Osteoblast (primary cell): ENCODE measurements around the gene FAM50A. TPM values are rescaled to one million over a fixed set of nuclear protein-coding genes. Genes with fewer than 3 reads are reported as not detected.
A peak's percentile ranks its signal among the peaks of the same experiment; 100 is the strongest.

Experiments used
- DNase-seq: peaks from one replicate; pipeline ENCODE4 v3.0.0; 2011; ENCODE audit warnings: low spot score, mixed read lengths; ENCODE audit not compliant: insufficient read length; ENCODE audit errors: missing footprints
- H2AFZ ChIP-seq: 2 replicates; pipeline ENCODE4 v1.6.0; 2011; ENCODE audit warnings: mild to moderate bottlenecking, low read length
- H3K27ac ChIP-seq: 2 replicates; pipeline ENCODE4 v1.5.1; 2011; ENCODE audit warnings: mild to moderate bottlenecking, low read depth, low read length, moderate library complexity
- H3K27me3 ChIP-seq: 2 replicates; pipeline ENCODE4 v1.6.0; 2012; ENCODE audit warnings: mild to moderate bottlenecking, control low read depth, inconsistent platforms, low read length, moderate library complexity; ENCODE audit not compliant: insufficient read depth
- H3K36me3 ChIP-seq: 2 replicates; pipeline ENCODE4 v1.5.1; 2011; ENCODE audit warnings: mild to moderate bottlenecking, low read length, control low read depth, moderate library complexity; ENCODE audit not compliant: insufficient read depth
- H3K4me1 ChIP-seq: 2 replicates; pipeline ENCODE4 v1.5.1; 2011; ENCODE audit warnings: mild to moderate bottlenecking, low read length, control low read depth, moderate library complexity; ENCODE audit not compliant: insufficient read depth
- H3K4me2 ChIP-seq: 2 replicates; pipeline ENCODE4 v1.6.0; 2011; ENCODE audit warnings: mild to moderate bottlenecking, low read length; ENCODE audit not compliant: insufficient read depth
- H3K4me3 ChIP-seq: fragments of 200-600 bp; sonication (generic); 3 replicates; pipeline ENCODE4 v1.5.1; 2012; ENCODE audit warnings: mild to moderate bottlenecking, low read length, inconsistent platforms; ENCODE audit not compliant: insufficient read depth
- H3K79me2 ChIP-seq: 2 replicates; pipeline ENCODE4 v1.6.0; 2012; ENCODE audit warnings: mild to moderate bottlenecking, low read length, control low read depth, inconsistent platforms; ENCODE audit not compliant: insufficient read depth
- H3K9me3 ChIP-seq: 2 replicates; pipeline ENCODE4 v1.5.1; 2011; ENCODE audit warnings: low read depth, low read length, control low read depth
- H4K20me1 ChIP-seq: 2 replicates; pipeline ENCODE4 v1.6.0; 2012; ENCODE audit warnings: mild to moderate bottlenecking, low read length, control low read depth; ENCODE audit not compliant: insufficient read depth
- CTCF ChIP-seq: IDR thresholded peaks from 2 replicates; pipeline ENCODE4 v1.5.1; 2011; ENCODE audit warnings: mild to moderate bottlenecking, low read depth, low read length, moderate library complexity; ENCODE audit errors: extremely low read depth
- total RNA-seq: library from RNA; depleted of rRNA; stranded (reverse); fragments of >200 nt; gene quantifications from 2 replicates; pipeline ENCODE4 v1.2.3, GENCODE V29; 2012

FAM50A gene
- total RNA-seq, 1 donor, result 48.1 TPM

GRCh38 chrX:154469880-154470279 is 25.9 kb downstream of the FAM50A start:
- no peak for DNase-seq
- no peak overlapping the region for H3K4me2 ChIP-seq
- no peak for TF ChIP-seq CTCF
- H3K27me3 ChIP-seq, result no peaks in the 10 kb centered on the region
- peaks cover 3% of the 10 kb centered on the region for H4K20me1 ChIP-seq
- no peak overlapping the region for H3K4me3 ChIP-seq
- no peak overlapping the region for H2AFZ ChIP-seq
- no peak overlapping the region for H3K27ac ChIP-seq
- peaks cover 15% of the 10 kb centered on the region for H3K36me3 ChIP-seq
- H3K4me1 ChIP-seq, result no peaks in the 10 kb centered on the region
- no peaks in the 10 kb centered on the region for H3K9me3 ChIP-seq
- H3K79me2 ChIP-seq, result no peaks in the 10 kb centered on the region

DNA sequence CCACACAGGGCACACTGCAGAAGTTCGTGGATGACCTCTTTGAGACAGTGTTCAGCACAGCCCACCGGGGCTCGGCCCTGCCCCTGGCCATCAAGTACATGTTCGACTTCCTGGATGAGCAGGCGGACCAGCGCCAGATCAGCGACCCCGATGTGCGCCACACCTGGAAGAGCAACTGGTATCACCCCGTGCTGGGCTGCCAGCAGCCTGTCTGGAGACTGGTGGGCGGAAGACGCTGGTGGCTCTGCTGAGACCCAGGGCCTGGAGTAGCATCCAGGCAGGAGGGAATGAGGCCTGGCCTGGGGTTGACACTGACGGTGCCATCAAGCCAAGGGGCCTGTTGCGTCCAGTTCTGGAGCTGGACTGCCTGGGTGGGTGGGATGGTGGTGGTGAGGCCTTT is 26.5 kb downstream of the FAM50A start:
- no peaks in the 10 kb centered on the region for H3K27me3 ChIP-seq
- H2AFZ ChIP-seq, result no peak overlapping the region
- H4K20me1 ChIP-seq, result peaks cover 3% of the 10 kb centered on the region
- no peak overlapping the region for H3K27ac ChIP-seq
- no peak overlapping the region for H3K4me3 ChIP-seq
- no peaks in the 10 kb centered on the region for H3K9me3 ChIP-seq
- no peaks in the 10 kb centered on the region for H3K79me2 ChIP-seq
- peaks cover 12% of the 10 kb centered on the region for H3K36me3 ChIP-seq
- no peak for DNase-seq
- H3K4me1 ChIP-seq, result no peaks in the 10 kb centered on the region
- no peak for TF ChIP-seq CTCF
- no peak overlapping the region for H3K4me2 ChIP-seq

- H3K36me3 ChIP-seq, result peaks cover 14% of the 10 kb centered on the region
- no peaks in the 10 kb centered on the region for H3K79me2 ChIP-seq
- H2AFZ ChIP-seq, result no peak overlapping the region
- H3K4me3 ChIP-seq, result no peak overlapping the region
- no peaks in the 10 kb centered on the region for H3K9me3 ChIP-seq
- no peaks in the 10 kb centered on the region for H3K4me1 ChIP-seq
- no peak for TF ChIP-seq CTCF
- peak; percentile 76 for DNase-seq
- no peaks in the 10 kb centered on the region for H3K27me3 ChIP-seq
- H3K27ac ChIP-seq, result no peak overlapping the region
- peaks cover 3% of the 10 kb centered on the region for H4K20me1 ChIP-seq
- H3K4me2 ChIP-seq, result no peak overlapping the region
These were observed 27.1 kb downstream of the FAM50A start for GRCh38 chrX:154470914-154471568.

DNA sequence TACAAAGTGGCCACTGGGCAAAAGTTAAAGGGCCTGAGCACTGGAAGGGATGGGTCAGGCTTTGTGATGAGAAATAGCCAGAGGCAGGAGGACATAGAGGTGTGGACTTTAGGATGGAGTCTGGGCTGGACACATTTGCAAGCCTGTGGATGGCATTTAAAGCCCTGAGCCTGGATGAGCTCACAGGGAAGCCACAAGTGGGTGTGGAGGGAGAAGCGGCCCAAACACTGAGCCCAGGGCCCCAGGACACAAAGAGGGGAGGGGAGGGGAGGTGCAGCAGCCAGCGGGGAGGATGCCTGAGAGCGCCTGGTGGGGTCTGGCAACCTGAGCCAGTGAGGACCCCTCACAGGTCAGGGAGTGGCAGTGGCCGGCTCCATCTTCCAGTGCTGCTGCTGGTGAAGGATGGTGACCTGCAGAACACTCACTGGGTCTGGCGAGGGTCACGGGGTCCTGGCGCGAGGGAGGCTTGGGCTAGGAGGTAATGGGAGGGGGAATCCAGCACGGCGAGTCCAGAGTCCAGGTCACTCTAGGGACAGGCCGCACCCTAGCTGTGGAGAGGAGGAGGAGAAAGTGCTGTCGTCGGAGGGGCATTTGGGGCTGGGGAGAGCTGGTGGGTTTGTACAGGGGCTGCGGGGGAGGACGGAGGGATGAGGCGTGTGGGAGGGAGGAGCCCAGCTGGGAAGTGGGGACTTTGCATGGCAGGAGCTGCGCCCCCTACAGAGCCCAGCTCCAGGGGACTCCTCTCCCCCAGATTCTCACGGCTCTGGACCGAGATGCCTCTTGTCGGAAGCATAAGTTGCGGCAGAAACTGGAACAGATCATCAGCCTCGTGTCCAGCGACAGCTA is 28.1 kb downstream of the FAM50A start:
- peaks cover 12% of the 10 kb centered on the region for H3K36me3 ChIP-seq
- no peaks in the 10 kb centered on the region for H3K79me2 ChIP-seq
- no peaks in the 10 kb centered on the region for H3K27me3 ChIP-seq
- H3K4me2 ChIP-seq, result no peak overlapping the region
- DNase-seq, result peak; percentile 70
- no peak for TF ChIP-seq CTCF
- H2AFZ ChIP-seq, result no peak overlapping the region
- no peaks in the 10 kb centered on the region for H3K9me3 ChIP-seq
- no peak overlapping the region for H3K27ac ChIP-seq
- no peak overlapping the region for H3K4me3 ChIP-seq
- no peaks in the 10 kb centered on the region for H3K4me1 ChIP-seq
- peaks cover 3% of the 10 kb centered on the region for H4K20me1 ChIP-seq
